Measurements from ENCODE around the gene NFKBIE. TPM values are rescaled to one million over a fixed set of nuclear protein-coding genes. Genes with fewer than 3 reads are reported as not detected.

NFKBIE gene
- total and polyA plus RNA-seq, 2 of the 13 experiments (the other 11 are each of a cell fraction or from before 2014, with no cell fraction given), result 6.7 to 14.5 TPM

DNA sequence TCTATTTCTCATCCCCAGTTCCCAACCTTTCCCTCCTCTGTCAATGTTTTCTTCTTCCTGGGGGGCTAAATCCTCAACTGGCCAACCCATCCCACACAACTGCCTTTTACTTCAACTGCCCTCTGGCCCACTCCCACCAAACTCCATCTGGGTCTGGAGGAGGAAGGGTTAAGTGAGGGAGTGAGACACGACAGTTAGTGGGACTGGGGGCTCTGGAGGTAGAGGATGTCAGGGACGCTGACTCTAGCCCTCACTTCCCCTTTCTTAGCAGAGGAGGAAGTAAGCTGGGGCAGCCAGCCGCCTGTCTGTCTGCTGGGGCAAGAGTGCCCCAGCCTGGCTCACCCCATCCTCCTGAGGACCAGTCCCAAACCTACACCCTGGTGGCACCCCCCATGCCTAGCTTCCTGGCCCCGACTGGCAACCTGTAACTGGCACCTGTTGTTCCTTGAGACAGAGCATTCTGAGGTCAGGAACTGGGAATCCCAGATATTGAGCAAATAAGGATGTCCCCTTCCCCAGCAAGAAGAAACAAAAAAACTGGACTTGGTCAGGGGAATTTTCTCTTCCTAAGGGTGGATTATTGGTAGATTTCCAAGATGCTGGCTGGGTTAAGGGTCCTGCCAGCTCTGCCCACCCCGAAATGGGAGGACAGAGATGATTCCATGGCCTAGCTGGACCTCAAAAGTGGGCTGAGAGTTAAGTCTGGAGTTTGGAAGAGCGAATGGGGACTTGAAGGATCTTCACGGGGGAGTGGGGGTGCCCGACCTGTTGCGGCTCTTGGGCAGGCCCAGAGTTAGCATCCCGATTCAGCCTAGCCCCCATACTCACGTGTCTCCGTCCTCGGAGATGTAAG lies 971 bp downstream of the NFKBIE start (continued):
- 0 out of 2 replicates have a peak, but pooled peaks have one; percentile 34 for TF ChIP-seq ZNF674 (CRISPR knock-in tag; IDR thresholded peaks at IDR 0.05; ENCODE audit: low read depth)
- 0 out of 2 replicates have a peak, but pooled peaks have one; percentile 13 for TF ChIP-seq REXO4 (CRISPR knock-in tag; IDR thresholded peaks at IDR 0.05; ENCODE audit: borderline replicate concordance)
- TF ChIP-seq, protein P1, sequence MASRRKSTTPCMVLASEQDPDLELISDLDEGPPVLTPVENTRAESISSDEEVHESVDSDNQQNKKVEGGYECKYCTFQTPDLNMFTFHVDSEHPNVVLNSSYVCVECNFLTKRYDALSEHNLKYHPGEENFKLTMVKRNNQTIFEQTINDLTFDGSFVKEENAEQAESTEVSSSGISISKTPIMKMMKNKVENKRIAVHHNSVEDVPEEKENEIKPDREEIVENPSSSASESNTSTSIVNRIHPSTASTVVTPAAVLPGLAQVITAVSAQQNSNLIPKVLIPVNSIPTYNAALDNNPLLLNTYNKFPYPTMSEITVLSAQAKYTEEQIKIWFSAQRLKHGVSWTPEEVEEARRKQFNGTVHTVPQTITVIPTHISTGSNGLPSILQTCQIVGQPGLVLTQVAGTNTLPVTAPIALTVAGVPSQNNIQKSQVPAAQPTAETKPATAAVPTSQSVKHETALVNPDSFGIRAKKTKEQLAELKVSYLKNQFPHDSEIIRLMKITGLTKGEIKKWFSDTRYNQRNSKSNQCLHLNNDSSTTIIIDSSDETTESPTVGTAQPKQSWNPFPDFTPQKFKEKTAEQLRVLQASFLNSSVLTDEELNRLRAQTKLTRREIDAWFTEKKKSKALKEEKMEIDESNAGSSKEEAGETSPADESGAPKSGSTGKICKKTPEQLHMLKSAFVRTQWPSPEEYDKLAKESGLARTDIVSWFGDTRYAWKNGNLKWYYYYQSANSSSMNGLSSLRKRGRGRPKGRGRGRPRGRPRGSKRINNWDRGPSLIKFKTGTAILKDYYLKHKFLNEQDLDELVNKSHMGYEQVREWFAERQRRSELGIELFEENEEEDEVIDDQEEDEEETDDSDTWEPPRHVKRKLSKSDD (CRISPR knock-in tag; IDR thresholded peaks at IDR 0.05; ENCODE audit: low read depth), result 0 out of 2 replicates have a peak, but pooled peaks have one; percentile 46
- 0 out of 2 replicates have a peak, but pooled peaks have one; percentile 3 for TF ChIP-seq MIER3 (CRISPR knock-in tag; IDR thresholded peaks at IDR 0.05; ENCODE audit: borderline replicate concordance)
- 0 out of 2 replicates have a peak, but pooled peaks have one; percentile 12 for TF ChIP-seq ZNF605 (CRISPR knock-in tag; IDR thresholded peaks at IDR 0.05)
- 0 out of 2 replicates have a peak, but pooled peaks have one; percentile 4 for TF ChIP-seq SP5 (CRISPR knock-in tag; IDR thresholded peaks at IDR 0.05; ENCODE audit: borderline replicate concordance, low read depth)
- TF ChIP-seq, protein P2, sequence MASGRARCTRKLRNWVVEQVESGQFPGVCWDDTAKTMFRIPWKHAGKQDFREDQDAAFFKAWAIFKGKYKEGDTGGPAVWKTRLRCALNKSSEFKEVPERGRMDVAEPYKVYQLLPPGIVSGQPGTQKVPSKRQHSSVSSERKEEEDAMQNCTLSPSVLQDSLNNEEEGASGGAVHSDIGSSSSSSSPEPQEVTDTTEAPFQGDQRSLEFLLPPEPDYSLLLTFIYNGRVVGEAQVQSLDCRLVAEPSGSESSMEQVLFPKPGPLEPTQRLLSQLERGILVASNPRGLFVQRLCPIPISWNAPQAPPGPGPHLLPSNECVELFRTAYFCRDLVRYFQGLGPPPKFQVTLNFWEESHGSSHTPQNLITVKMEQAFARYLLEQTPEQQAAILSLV (CRISPR knock-in tag; IDR thresholded peaks at IDR 0.05; ENCODE audit: borderline replicate concordance), result 0 out of 2 replicates have a peak, but pooled peaks have one; percentile 18
- peak; percentile 0 for TF ChIP-seq ZNF883 (CRISPR knock-in tag; IDR thresholded peaks at IDR 0.05; ENCODE audit: not compliant biosample characterization)
- TF ChIP-seq, protein P3, sequence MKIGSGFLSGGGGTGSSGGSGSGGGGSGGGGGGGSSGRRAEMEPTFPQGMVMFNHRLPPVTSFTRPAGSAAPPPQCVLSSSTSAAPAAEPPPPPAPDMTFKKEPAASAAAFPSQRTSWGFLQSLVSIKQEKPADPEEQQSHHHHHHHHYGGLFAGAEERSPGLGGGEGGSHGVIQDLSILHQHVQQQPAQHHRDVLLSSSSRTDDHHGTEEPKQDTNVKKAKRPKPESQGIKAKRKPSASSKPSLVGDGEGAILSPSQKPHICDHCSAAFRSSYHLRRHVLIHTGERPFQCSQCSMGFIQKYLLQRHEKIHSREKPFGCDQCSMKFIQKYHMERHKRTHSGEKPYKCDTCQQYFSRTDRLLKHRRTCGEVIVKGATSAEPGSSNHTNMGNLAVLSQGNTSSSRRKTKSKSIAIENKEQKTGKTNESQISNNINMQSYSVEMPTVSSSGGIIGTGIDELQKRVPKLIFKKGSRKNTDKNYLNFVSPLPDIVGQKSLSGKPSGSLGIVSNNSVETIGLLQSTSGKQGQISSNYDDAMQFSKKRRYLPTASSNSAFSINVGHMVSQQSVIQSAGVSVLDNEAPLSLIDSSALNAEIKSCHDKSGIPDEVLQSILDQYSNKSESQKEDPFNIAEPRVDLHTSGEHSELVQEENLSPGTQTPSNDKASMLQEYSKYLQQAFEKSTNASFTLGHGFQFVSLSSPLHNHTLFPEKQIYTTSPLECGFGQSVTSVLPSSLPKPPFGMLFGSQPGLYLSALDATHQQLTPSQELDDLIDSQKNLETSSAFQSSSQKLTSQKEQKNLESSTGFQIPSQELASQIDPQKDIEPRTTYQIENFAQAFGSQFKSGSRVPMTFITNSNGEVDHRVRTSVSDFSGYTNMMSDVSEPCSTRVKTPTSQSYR (CRISPR knock-in tag; IDR thresholded peaks at IDR 0.05; ENCODE audit: borderline replicate concordance), result 0 out of 2 replicates have a peak, but pooled peaks have one; percentile 3
- 0 out of 2 replicates have a peak, but pooled peaks have one; percentile 14 for TF ChIP-seq ZNF253 (CRISPR knock-in tag; IDR thresholded peaks at IDR 0.05; ENCODE audit: borderline replicate concordance)
- TF ChIP-seq ZFP36L1 (CRISPR knock-in tag; IDR thresholded peaks at IDR 0.05), result peak; percentile 43; the same call in 1 of the 2 replicates
- TF ChIP-seq ZNF350 (CRISPR knock-in tag; IDR thresholded peaks at IDR 0.05; ENCODE audit: borderline replicate concordance, low read depth), result peak; percentile 31; the same call in 1 of the 2 replicates
- TF ChIP-seq SOX5 (CRISPR knock-in tag; IDR thresholded peaks at IDR 0.05; ENCODE audit: borderline replicate concordance), result 0 out of 2 replicates have a peak, but pooled peaks have one; percentile 15
- no peak for TF ChIP-seq ZNF282 (IDR thresholded peaks at IDR 0.05; ENCODE audit: partially characterized antibody)
- 0 out of 2 replicates have a peak, but pooled peaks have one; percentile 30 for TF ChIP-seq ZNF891 (CRISPR knock-in tag; IDR thresholded peaks at IDR 0.05)

Data from HepG2 (cell line).